Measurements from ENCODE around the gene SPATA46.

SPATA46 gene

GRCh38 chr1:162390396-162391185 is 13.9 kb upstream of the SPATA46 start:
- DNase-seq, result no peak

GRCh38 chr1:162389971-162390370 is 13.3 kb upstream of the SPATA46 start:
- no peak for DNase-seq

- DNase-seq, result no peak
Observed at GRCh38 chr1:162389021-162389818, 12.6 kb upstream of the SPATA46 start.

GRCh38 chr1:162388615-162389014 is 12.0 kb upstream of the SPATA46 start:
- no peak for DNase-seq

DNA sequence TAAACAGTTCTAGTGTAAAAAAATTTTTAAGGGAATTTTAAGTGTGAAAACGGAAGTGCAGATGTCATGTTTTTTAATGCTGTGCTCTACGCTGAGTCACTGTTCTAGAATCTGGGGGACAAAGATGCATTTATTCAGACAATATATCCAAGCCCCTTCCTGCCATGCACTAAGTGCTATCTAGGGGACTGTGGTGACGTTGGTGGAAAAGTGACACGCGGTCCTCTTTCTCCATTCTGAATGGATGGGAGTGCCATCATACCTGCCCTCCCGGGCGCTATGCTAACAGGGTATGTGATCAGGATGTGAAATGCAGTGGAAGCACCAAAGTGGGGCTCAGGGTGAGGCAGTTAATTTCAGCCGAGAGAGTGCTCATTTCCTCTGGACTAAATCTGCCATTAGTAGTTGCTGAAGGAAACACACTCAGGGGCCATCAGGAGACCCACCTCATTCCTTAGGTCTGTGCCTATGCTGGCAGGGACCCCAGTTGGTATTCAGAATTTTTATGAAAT is 11.5 kb upstream of the SPATA46 start:
- no peak for DNase-seq

- DNase-seq, result no peak
Observed at GRCh38 chr1:162387226-162388082, 10.8 kb upstream of the SPATA46 start.

DNA sequence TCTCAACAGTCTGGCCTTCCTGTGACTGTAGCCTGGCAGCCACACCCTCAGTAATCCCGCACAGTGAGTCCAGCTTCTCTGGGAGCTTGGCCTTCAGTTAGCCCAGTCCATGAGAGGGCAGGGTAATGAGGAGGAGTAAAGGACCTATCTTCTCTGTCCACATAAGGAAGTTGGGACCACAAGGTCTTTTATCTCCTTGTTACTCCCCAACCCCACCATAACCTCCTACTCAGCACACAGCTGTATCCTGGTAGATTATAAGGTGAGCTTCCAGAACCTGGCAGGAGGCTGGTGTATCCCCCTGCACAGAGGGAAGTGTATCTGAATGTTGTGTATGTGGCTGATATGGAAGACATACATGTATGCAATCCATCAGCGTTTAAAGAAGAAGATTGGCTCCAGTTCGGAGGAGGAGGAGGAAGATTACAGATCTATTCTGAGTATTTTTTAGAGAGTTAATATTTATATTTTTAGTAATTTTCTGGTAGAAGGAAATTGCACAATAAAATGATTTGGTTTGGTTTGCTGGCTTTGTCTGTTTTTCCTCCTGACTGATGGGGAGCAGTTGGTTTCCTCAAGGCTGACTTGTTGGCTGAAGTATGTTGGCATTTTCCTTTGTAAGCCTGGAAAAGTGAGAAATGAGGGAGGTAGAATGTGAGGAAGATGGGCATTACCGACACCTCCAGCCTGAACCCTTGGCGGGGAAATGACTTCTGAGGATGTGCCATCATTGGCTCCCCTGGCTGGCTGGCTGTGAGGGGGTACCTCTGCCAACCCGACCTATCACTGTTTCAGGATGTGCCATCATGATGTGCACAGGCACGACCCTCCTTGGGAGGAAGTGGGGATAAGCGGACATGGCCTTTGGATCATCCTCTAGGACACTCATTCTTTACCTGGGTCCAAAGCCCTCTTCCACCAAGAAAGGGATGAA is 9.9 kb upstream of the SPATA46 start:
- no peak for DNase-seq

- DNase-seq, result no peak
Observed at GRCh38 chr1:162385702-162386101, 9.0 kb upstream of the SPATA46 start.

- DNase-seq, result no peak
Observed at GRCh38 chr1:162385280-162385623, 8.6 kb upstream of the SPATA46 start.

GRCh38 chr1:162384601-162385279 is 8.1 kb upstream of the SPATA46 start:
- DNase-seq, result no peak

- no peak for DNase-seq
Observed at GRCh38 chr1:162384116-162384515, 7.5 kb upstream of the SPATA46 start.

DNA sequence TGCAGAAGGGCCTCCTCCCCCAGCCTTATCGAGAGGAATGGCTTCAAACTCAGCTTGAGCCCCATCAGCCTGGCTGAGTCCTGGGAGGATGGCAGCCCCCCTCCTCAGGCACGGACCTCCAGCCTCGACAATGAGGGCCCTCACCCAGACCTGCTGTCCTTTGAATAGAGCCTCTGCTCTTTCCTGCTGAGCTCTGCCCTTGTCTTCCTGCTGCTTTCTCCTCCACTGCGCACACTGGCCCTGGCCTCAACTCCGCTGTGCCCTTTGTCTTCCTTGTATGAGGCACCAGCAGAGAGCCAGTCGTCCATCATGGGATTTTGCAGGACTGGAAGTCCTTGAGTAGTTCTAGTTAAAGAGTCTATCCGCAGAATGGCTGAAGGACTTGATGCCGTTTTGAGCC is 6.9 kb upstream of the SPATA46 start:
- DNase-seq, result no peak

DNA sequence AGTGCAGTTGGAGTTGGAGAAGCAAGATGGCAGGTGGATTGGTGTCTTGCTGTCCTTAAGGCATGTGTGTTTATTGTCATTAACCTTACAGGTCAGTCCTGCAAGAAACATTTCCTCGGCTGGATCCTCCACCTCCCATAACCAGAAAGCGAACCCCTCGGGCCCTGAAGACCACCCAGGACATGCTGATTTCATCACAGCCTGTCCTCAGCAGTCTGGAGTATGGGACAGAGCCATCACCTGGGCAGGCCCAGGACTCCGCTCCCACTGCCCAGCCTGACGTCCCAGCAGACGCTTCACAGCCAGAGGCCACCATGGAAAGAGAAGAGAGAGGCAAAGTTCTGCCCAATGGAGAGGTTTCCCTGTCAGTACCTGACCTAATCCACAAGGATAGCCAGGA is 6.4 kb upstream of the SPATA46 start:
- DNase-seq, result no peak

GRCh38 chr1:162381941-162382750 is 5.5 kb upstream of the SPATA46 start:
- DNase-seq, result no peak

- DNase-seq, result no peak
Observed at GRCh38 chr1:162381383-162381782, 4.7 kb upstream of the SPATA46 start, which contains the start of gene C1orf226. Gene C1orf226, plus strand, starts transcription at chr1:162381728. Its CDS starts 174 bp downstream, at chr1:162381902.

GRCh38 chr1:162380061-162380846 is 3.6 kb upstream of the SPATA46 start:
- no peak for DNase-seq

- DNase-seq, result no peak
Observed at GRCh38 chr1:162375463-162375862, 1.2 kb downstream of the SPATA46 start.

DNA sequence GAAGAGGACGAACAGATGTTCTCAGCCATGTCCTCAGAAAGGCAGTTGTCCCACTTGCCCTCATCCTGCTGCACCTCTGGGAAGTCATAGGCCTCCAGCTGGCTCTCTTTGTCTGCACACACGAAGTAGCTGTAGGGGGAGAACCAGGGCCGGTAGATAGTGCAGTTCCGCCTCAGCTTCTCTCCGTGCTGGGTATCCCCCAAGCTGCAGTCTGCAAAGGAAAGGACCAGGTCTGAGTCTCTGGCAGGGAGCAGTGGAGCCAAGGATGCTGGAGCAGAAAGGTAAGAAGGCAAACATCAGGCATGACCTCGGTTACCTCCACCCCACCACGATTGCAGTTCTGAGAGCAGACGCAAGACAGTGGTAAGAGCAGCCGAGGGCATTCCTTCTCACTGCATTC is 2.2 kb downstream of the SPATA46 start:
- no peak for DNase-seq

DNA sequence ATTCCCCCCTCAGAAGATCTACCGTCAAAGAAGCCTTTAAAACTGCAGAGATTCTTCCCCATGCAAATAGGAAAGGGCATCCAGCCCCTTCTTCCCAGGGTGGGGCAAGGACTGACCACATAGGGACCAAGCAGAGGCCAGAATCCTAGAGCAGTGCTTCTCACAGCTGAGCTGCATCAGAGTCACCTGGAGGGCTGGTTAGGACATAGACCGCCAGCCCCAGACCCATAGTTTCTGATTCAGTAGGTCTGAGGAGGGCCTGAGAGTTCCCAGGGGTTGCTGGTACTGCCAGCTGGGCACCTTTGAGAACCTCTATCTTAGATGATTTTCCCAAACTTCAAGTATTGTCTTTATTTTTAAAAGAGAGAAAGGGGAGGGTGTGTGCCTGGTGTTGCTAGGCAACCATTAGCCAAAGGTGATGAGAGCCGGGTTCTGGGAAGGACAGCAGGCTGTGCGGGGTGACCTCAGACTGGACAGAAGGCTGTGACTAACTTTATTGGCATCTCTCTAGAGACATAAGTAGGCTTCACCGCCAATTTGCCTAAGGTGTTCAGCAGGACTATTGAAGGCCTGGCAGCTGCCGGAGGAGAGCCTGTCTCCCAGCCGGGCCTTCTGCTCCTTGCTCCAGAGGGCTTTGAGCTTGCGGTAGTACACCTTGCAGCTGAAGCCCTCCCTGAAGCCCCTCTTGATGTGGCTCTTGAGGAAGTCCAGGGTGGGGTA is 3.0 kb downstream of the SPATA46 start:
- DNase-seq, result no peak

Measured in CD4-positive, alpha-beta T cell treated with Interleukin-17A for 1 hour (primary cell).